Measurements from ENCODE around the gene AQR. TPM values are rescaled to one million over a fixed set of nuclear protein-coding genes. Genes with fewer than 3 reads are reported as not detected.
"Not testable (repeated sequence)": the region's sequence is repeated elsewhere in the genome, so short reads cannot be mapped to it uniquely, and the experiment has no call there.

Gene AQR
- total RNA-seq, 4 donors from 2014 or later = 23.3 to 31.7 (median 27.2) TPM

- no peak for TF ChIP-seq CTCF (IDR thresholded peaks at IDR 0.05)
- DNase-seq (ENCODE audit: low spot score) = no peak
- no peak for ATAC-seq (ENCODE audit: low FRiP score)
Measured at GRCh38 chr15:34986771-34987480, 17.4 kb upstream of the AQR start.

- no peak for TF ChIP-seq CTCF (IDR thresholded peaks at IDR 0.05)
- no peak for ATAC-seq (ENCODE audit: low FRiP score)
- no peak for DNase-seq (ENCODE audit: low spot score)
Measured at GRCh38 chr15:34986326-34986725, 16.8 kb upstream of the AQR start.

GRCh38 chr15:34984889-34985630 is 15.5 kb upstream of the AQR start:
- no peak for TF ChIP-seq CTCF (IDR thresholded peaks at IDR 0.05)
- DNase-seq (ENCODE audit: low spot score) = no peak
- ATAC-seq (ENCODE audit: low FRiP score) = no peak

DNA sequence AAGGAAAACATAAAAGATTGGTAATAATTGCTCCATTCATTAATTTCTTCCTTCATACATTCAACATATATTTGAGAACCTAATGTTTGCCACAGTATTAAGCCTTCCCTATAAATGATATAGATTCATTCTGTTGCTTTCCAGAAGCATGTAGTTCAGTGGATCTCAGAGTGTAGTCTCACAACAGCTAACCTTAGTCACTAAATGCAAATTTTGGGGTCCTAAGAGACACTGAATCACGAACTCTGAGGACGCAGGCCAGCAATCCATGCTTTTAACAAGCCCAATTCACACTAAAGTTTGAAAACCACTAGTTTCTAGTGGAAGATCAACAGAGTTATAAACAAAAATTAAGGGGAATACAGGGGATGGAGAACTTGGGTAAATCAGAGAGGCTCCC is 7.2 kb upstream of the AQR start:
- no peak for ATAC-seq (ENCODE audit: low FRiP score)
- TF ChIP-seq CTCF (IDR thresholded peaks at IDR 0.05) = no peak

GRCh38 chr15:34976073-34976472 is 6.5 kb upstream of the AQR start:
- TF ChIP-seq CTCF (IDR thresholded peaks at IDR 0.05) = no peak
- DNase-seq (ENCODE audit: low spot score) (no peak), ATAC-seq (ENCODE audit: low FRiP score) (no peak)

More for the DNA sequence above, 7.2 kb upstream of the AQR start:
- no peak for DNase-seq (ENCODE audit: low spot score)

DNA sequence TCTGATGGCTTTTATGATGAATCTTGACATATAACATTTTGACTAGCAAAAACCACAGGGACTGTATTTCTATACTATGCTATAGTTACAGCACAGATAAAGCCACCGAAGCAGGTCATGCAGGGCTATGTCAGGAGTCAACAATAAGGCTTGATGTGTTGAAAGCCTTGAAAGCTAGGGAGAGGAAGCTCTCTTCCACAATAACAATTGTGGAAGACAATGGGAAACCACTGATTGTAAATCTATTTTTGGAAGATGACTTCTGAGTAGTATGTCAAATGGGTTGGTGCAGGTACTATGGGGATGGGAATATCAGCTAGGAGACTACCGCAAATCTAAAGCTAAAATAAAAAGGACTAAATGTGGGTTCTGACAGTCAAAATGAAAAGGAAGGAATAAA is 4.0 kb upstream of the AQR start:
- DNase-seq (ENCODE audit: low spot score) (no peak), ATAC-seq (ENCODE audit: low FRiP score) (no peak)
- TF ChIP-seq CTCF (IDR thresholded peaks at IDR 0.05) = no peak

GRCh38 chr15:34970098-34970643 is 629 bp upstream of the AQR start:
- DNase-seq (ENCODE audit: low spot score); ATAC-seq (ENCODE audit: low FRiP score): not testable (repeated sequence)
